Heart left ventricle (tissue), 16 donors: ENCODE results near the gene CAPN10. TPM values are rescaled to one million over a fixed set of nuclear protein-coding genes. Genes with fewer than 3 reads are reported as not detected.

ENCODE experiments used
- ATAC-seq, 4 donors: fragments of 200-7000 bp; cut with Tn5 transposase; one replicate each; pipeline ENCODE4 v1.9.1; 2020 to 2022; ENCODE audit warnings: moderate library complexity in 4 of 4, mild to moderate bottlenecking in 3 of 4, moderate number of reproducible peaks in 1 of 4
- DNase-seq, 5 donors: peaks; one replicate each; pipeline ENCODE4 v3.0.0-alpha.2; 2020
- H3K27ac ChIP-seq, 12 donors: fragments of 200-600 bp; sonication (generic) in 4 of 12; one replicate each; pipeline versions ENCODE4 v1.5.0 to v1.8.0; 2016 to 2022; ENCODE audit warnings: mild to moderate bottlenecking in 2 of 12
- H3K27me3 ChIP-seq, 9 donors: fragments of 200-600 bp; sonication (generic) in 2 of 9; one replicate each; pipeline versions ENCODE4 v1.5.1 to v1.8.0; 2016 to 2022; ENCODE audit warnings: mild to moderate bottlenecking in 3 of 9
- H3K36me3 ChIP-seq, 9 donors: fragments of 200-600 bp; sonication (generic) in 2 of 9; one replicate each; pipeline versions ENCODE4 v1.5.0 to v1.8.0; 2018 to 2022; ENCODE audit warnings: mild to moderate bottlenecking in 2 of 9
- H3K4me1 ChIP-seq, 12 donors: fragments of 200-600 bp; sonication (generic) in 4 of 12; one replicate each; pipeline versions ENCODE4 v1.5.0 to v1.8.0; 2016 to 2022; ENCODE audit warnings: mild to moderate bottlenecking in 3 of 12
- H3K4me3 ChIP-seq, 12 donors: fragments of 200-600 bp; sonication (generic) in 4 of 12; one replicate each; pipeline versions ENCODE4 v1.5.0 to v1.8.0; 2017 to 2022; ENCODE audit warnings: mild to moderate bottlenecking in 9 of 12, moderate library complexity in 4 of 12
- H3K9me3 ChIP-seq, 12 donors: fragments of 200-600 bp; sonication (generic) in 4 of 12; one replicate each; pipeline versions ENCODE4 v1.5.0 to v1.8.0; 2016 to 2022; ENCODE audit warnings: mild to moderate bottlenecking in 1 of 12
- POLR2A ChIP-seq, 2 donors: fragments of 450-650 bp; IDR thresholded peaks; one replicate each; pipeline ENCODE4 v1.6.1; 2017; ENCODE audit warnings: antibody characterized with exemption in 2 of 2, mild to moderate bottlenecking in 2 of 2, moderate library complexity in 2 of 2
- WGBS, 4 donors: extraction: QIAGEN DNeasy Blood & Tissue Kit in 2 of 4; methylation state at CpG; one replicate each; pipeline versions ENCODE4 v1.1.5 to v1.1.7; 2013 to 2018; 5-methylcytosine and 5-hydroxymethylcytosine counted together
- intact Hi-C, 10 donors: fragments of 100-400 bp; cut with DNase I; formaldehyde crosslinking; loops; one replicate each; pipeline versions ENCODE4 v1.11.1 to v1.14.2; 2022
- polyA plus RNA-seq, 2 donors: library from polyadenylated mRNA; stranded (reverse); fragments of 200-250 nt; gene quantifications; one replicate each; pipeline ENCODE4 v1.2.3, GENCODE V29; 2013
- total RNA-seq, 9 donors: library from RNA; depleted of rRNA in 2 of 9; stranded (reverse); fragments of >200 nt in 2 of 9; fragmentation: NEBNext Ultra II Directional in 3 of 9; extraction: Animal tissue kit (Norgen Biotek cat#: 25700) in 3 of 9; gene quantifications; one replicate each; pipeline versions ENCODE4 v1.1.0 to v1.2.4, GENCODE V29; 2016 to 2023
- TF ChIP-seq, protein P1 (sequence below), 12 donors: fragments of 200-600 bp; sonication (generic) in 4 of 12; IDR thresholded peaks; one replicate each; pipeline versions ENCODE4 v1.5.0 to v1.8.0; 2018 to 2022; ENCODE audit warnings: antibody characterized with exemption in 12 of 12, mild to moderate bottlenecking in 5 of 12
- donor health status: ischemic (EF 13 %, LVEDD 7.1; RV severe dilation, severe dysfunction).
- donor health status: healthy with polysubstance abuse.
- donor health status: DM: no; HTN: yes; CAD: no.
- donor health status: DM: no; HTN: no; CAD: no.
- donor health status: ischemic (EF 25% LVEDD 6.9; RV normal size, moderate dysfunction).
- donor health status: ischemic (EF 25% LVEDD 5.7; RV mildly dilated, moderate dysfunction).
- donor health status: healthy.
- donor health status: DM: yes; HTN: yes; CAD: no.
- donor health status: ischemic (EF 35%, LVEDD 5.7; RV mildly dilated, moderate dysfunction).
- donor health status: nonischemic (EF 11% LVEDD 7.7; RV severe dilation, severe dysfunction).
- donor health status: DM: yes; HTN: yes; CAD: no.
- donor health status: PGD.
- donor health status: ischemic (EF 29% LVEDD 5.4; RV normal size, mild dysfunction).
- donor health status: nonischemic (EF 23%, LVEDD 6.1; RV moderate dilation, normal function).

The CAPN10 gene
- total and polyA plus RNA-seq, 11 donors = 14.9 to 39.7 (median 21.9) TPM

DNA sequence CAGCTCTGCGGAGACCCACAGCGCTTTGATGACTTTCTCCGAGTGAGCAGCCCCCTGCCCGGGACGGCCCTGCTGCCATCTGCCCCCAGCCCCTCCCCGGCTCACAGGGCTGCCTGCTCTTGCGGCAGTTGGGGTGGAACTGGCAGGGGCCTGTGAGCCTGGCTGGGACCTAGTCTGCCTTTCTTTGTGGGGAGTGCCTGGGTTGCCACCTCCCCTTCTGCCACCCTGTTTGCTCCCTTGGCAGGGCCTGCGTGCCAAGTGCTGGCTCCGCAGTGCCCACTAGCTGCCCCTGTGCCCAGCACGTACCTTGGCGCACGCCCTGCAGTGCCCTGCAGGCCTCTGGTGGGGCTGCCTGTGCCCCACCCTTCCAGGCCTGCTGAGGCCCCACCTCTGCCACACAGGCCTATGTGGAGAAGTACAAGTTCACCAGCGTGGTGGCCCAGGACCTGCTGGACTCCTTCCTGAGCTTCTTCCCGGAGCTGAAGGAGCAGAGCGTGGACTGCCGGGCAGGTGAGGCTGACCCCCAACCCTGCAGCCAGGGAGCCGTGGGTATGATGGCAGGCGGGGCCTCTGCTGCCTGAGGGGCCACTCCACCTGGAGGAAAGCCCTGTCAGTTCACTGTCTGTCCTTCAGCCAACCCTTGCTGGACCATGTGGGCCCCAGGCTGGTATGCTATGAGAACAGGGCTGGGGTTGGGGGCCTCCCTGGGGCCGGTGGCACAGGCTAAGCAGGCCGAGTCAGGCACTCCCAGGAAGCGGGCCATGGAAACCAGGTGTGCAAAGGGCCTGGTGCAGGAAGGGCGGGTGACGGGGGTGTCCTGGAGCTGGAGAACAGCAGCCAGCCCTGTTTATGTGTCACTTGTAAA, 11.2 kb upstream of the CAPN10 start:
- Histone ChIP-seq H3K36me3 (peaks cover 0 to 67% (median 39%) of the 10 kb centered on the region in 9 donors), H3K27me3 (no peaks in the 10 kb centered on the region), H3K27ac (no peak overlapping the region), H3K4me3 (no peak overlapping the region), H3K9me3 (no peaks in the 10 kb centered on the region), H3K4me1 (peaks cover 0 to 36% (median 18%) of the 10 kb centered on the region in 12 donors)
- TF ChIP-seq, protein P1, sequence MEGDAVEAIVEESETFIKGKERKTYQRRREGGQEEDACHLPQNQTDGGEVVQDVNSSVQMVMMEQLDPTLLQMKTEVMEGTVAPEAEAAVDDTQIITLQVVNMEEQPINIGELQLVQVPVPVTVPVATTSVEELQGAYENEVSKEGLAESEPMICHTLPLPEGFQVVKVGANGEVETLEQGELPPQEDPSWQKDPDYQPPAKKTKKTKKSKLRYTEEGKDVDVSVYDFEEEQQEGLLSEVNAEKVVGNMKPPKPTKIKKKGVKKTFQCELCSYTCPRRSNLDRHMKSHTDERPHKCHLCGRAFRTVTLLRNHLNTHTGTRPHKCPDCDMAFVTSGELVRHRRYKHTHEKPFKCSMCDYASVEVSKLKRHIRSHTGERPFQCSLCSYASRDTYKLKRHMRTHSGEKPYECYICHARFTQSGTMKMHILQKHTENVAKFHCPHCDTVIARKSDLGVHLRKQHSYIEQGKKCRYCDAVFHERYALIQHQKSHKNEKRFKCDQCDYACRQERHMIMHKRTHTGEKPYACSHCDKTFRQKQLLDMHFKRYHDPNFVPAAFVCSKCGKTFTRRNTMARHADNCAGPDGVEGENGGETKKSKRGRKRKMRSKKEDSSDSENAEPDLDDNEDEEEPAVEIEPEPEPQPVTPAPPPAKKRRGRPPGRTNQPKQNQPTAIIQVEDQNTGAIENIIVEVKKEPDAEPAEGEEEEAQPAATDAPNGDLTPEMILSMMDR (IDR thresholded peaks at IDR 0.05) = no peak
- TF ChIP-seq POLR2A (IDR thresholded peaks at IDR 0.05) = no peak
- peak in 2 of 5 donors; percentile 25 to 60 for DNase-seq
- intact Hi-C loops = no loop called here
- 83 to 93% (median 87%) methylated on average over 14 to 23 of the region's 23 CpGs for WGBS, 4 donors
- ATAC-seq = no peak

DNA sequence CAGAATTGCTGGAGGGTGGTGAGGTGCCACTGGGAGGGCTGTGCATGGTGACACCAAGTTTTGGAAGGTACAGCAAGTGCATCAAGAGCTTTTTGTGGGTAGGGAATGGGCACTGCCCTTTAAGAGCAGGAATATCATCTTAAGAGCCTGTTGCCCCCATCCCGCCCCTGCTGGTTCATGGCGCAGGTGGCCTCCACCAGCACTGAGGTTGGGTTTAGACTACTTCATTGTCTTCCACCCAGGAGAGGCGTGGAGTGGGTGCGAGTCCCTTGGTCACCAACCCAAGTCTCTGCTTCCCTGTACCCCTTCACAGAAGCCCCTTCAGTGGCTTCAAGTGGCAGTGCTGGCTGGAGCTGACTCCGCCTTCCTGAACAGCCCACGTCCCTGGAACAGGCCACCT, 10.5 kb upstream of the CAPN10 start:
- Histone ChIP-seq H3K27me3 (no peaks in the 10 kb centered on the region), H3K9me3 (peaks cover 0 to 4% (median 0%) of the 10 kb centered on the region in 12 donors), H3K27ac (no peak overlapping the region), H3K36me3 (peaks cover 0 to 67% (median 39%) of the 10 kb centered on the region in 9 donors), H3K4me1 (peaks cover 0 to 36% (median 16%) of the 10 kb centered on the region in 12 donors), H3K4me3 (no peak overlapping the region)
- ATAC-seq (no peak), DNase-seq (peak in 1 of 5 donors; percentile 43)
- TF ChIP-seq POLR2A (IDR thresholded peaks at IDR 0.05) = no peak
- TF ChIP-seq, protein P1 (IDR thresholded peaks at IDR 0.05) = no peak
- WGBS, 4 donors = 79 to 89% (median 83%) methylated on average over 5 to 6 of the region's 6 CpGs
- intact Hi-C loops = no loop called here

DNA sequence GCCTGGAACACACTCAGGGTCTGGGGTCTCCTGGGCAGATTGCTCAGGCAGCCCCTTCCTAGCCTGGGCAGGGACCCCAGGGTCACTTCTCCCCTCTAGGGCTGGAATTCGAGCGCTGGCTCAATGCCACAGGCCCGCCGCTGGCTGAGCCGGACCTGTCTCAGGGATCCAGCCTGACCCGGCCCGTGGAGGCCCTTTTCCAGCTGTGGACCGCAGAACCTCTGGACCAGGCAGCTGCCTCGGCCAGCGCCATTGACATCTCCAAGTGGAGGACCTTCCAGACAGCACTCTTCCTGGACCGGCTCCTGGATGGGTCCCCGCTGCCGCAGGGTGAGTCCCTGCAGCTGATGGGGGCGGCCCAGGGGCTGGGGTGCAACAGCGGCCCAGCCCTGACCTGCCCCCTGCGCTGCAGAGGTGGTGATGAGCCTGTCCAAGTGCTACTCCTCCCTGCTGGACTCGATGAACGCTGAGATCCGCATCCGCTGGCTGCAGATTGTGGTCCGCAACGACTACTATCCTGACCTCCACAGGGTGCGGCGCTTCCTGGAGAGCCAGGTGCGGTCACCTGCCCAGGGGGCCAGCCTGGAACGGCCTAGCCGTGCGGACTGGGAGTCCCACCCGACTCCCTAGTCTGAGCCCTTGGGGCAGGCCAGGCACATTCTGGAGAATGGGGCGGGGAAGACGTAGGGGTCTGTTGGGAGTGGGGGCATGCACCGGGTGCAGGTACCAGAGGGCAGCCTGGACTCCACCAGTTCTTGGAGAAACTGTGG, 9.9 kb upstream of the CAPN10 start:
- no peak overlapping the region for H3K27ac ChIP-seq
- no peak for TF ChIP-seq POLR2A (IDR thresholded peaks at IDR 0.05)
- TF ChIP-seq, protein P1 (IDR thresholded peaks at IDR 0.05) = no peak
- no peaks in the 10 kb centered on the region for H3K27me3 ChIP-seq
- intact Hi-C loops = no loop called here
- no peak for ATAC-seq
- H3K4me1 ChIP-seq = peaks cover 0 to 35% (median 16%) of the 10 kb centered on the region in 12 donors
- H3K9me3 ChIP-seq = peaks cover 0 to 9% (median 0%) of the 10 kb centered on the region in 12 donors
- no peak overlapping the region for H3K4me3 ChIP-seq
- DNase-seq = peak in 2 of 5 donors; percentile 28 to 60
- 90 to 93% (median 93%) methylated on average over 11 to 32 of the region's 32 CpGs for WGBS, 4 donors
- H3K36me3 ChIP-seq = peaks cover 0 to 67% (median 39%) of the 10 kb centered on the region in 9 donors
